HG03565 (cell line): ENCODE results near the gene KRTAP10-9.
"Not testable (repeated sequence)": the region's sequence is repeated elsewhere in the genome, so short reads cannot be mapped to it uniquely, and the experiment has no call there.

Experiments
- ATAC-seq: cut with Tn5 transposase; IDR thresholded peaks from one replicate; pipeline ENCODE4 v1.9.1; 2021; ENCODE audit warnings: mild to moderate bottlenecking, moderate library complexity; ENCODE audit not compliant: unreplicated experiment

The KRTAP10-9 gene

GRCh38 chr21:44638506-44639330 lies 11.8 kb downstream of the KRTAP10-9 start:
- not testable (repeated sequence) for ATAC-seq

- ATAC-seq = no peak
These were observed 12.4 kb downstream of the KRTAP10-9 start for GRCh38 chr21:44639331-44639655.

- ATAC-seq = no peak
These were observed 13.9 kb downstream of the KRTAP10-9 start for GRCh38 chr21:44640761-44641160.

GRCh38 chr21:44643741-44644310 lies 16.9 kb downstream of the KRTAP10-9 start:
- ATAC-seq = no peak

- ATAC-seq = no peak
These were observed 18.0 kb downstream of the KRTAP10-9 start for GRCh38 chr21:44644878-44645277.

- not testable (repeated sequence) for ATAC-seq
These were observed 19.7 kb downstream of the KRTAP10-9 start, which contains the start of gene KRTAP10-11 for GRCh38 chr21:44646366-44647221. KRTAP10-11 (plus strand) TSS chr21:44646414; CDS start chr21:44646459, 45 bp downstream.

DNA sequence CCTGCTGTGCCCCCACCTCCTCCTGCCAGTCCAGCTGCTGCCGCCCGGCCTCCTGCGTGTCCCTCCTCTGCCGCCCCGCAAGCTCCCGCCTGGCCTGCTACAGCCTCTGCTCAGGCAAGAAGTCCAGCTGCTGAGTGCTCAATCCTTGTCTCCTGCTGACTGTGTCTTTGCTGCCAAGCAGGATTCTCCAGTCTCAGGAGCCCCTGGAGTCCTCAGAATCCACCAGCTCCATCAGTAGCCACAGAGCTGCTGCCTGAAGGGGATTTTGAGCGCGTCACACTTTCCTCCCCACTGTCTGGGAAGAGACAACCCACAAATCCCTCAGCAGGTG lies 20.3 kb downstream of the KRTAP10-9 start:
- ATAC-seq = no peak

- no peak for ATAC-seq
These were observed 21.8 kb downstream of the KRTAP10-9 start for GRCh38 chr21:44648557-44649311.

DNA sequence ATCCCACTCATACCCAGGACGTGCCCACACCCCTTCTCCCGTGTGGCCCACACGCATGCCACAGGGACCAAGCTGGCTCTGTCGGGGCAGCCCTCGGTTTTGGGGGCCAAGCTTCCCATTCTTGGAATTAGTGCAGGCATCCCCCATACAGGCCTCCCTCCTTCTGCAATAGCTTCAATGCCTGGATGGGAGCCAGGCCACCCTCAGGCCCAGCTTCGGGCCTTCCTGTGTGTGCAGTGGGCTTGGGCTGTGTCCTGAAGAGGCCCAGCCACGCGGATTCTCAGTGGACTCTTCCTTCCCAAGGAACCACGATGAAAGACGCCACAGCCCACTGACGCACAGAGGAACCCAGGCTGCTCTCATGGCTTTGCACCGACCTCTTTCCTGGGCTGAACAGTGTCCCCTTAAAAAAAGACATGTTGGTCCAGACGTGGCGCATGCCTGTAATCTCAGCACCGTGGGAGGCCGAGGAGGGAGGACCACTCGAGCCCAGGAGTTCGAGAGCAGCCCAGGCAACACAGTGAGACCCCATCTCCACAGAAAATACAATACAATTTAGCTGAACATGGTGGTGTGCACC lies 22.7 kb downstream of the KRTAP10-9 start:
- ATAC-seq = no peak

- no peak for ATAC-seq
These were observed 23.5 kb downstream of the KRTAP10-9 start for GRCh38 chr21:44650265-44650972.

DNA sequence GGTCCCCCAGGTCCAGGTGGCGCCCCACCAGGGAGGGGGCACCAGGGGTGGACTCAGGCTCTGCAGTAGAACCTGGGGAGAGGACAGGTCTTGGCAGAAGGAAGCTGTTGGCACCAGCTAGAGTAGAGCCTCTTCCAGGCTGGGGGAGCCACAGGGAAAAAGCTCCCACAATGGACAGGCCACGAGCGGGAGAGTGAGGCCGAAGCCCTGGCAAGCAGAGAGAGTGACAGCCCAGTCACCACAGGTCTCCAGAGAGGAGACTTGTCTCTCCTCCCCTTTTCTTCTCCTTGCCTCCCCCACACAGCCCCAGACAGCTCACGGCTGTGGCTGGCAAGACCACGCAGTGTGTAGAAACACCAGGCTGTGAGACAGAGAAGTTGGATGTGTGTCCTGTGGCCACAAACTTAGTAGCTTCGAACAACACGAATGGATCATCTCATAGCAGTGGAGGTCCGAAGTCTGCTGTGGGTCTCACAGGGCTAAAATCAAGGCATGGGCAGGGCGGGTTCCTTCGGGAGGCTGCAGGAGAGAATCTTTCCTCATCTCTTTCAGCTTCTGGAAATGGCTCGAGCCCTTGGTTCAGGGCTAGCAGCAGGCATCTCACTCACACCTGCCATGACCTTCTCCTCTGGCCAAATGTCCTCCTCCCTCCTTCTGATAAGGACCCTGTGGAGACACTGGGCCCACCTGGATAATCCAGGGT lies 24.2 kb downstream of the KRTAP10-9 start:
- no peak for ATAC-seq

- no peak for ATAC-seq
These were observed 26.2 kb downstream of the KRTAP10-9 start for GRCh38 chr21:44653123-44653522.

GRCh38 chr21:44653656-44654575 lies 27.0 kb downstream of the KRTAP10-9 start:
- ATAC-seq = no peak

DNA sequence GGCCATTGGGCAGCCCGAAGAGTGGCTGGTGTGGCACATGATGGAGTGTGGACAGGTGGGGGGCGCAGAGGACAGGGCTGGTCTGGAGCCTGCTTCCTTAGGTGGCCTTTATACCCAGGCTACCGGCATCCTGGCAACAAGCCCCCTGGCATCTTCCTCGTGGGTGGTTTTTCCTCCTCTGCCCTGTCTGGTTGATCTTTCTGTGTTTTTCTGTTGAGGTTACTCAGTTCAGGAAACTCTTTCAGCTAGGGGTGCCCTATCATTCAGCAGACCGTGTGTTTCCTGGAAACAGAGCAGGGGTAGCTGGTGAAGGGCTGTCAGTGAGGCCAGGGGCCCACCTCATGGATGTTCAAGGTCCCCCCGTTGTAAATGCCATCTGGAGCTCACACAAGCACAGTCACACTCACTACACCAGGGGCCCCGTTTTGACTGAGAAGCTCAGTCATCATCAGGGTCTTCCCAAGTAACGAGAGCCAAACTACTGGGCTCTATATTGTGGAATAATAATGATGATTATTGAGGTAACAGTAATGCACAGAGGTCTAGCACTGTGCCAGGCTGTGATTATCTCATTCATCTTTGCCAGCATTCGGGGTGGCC lies 27.8 kb downstream of the KRTAP10-9 start, which contains the start of gene KRTAP12-4:
Gene KRTAP12-4 (minus strand): TSS at position 84 of the 600 bp plus-strand sequence. CDS start 45 bp downstream, at position 39.
- no peak for ATAC-seq

- ATAC-seq = no peak
These were observed 30.0 kb downstream of the KRTAP10-9 start for GRCh38 chr21:44656868-44657267.

DNA sequence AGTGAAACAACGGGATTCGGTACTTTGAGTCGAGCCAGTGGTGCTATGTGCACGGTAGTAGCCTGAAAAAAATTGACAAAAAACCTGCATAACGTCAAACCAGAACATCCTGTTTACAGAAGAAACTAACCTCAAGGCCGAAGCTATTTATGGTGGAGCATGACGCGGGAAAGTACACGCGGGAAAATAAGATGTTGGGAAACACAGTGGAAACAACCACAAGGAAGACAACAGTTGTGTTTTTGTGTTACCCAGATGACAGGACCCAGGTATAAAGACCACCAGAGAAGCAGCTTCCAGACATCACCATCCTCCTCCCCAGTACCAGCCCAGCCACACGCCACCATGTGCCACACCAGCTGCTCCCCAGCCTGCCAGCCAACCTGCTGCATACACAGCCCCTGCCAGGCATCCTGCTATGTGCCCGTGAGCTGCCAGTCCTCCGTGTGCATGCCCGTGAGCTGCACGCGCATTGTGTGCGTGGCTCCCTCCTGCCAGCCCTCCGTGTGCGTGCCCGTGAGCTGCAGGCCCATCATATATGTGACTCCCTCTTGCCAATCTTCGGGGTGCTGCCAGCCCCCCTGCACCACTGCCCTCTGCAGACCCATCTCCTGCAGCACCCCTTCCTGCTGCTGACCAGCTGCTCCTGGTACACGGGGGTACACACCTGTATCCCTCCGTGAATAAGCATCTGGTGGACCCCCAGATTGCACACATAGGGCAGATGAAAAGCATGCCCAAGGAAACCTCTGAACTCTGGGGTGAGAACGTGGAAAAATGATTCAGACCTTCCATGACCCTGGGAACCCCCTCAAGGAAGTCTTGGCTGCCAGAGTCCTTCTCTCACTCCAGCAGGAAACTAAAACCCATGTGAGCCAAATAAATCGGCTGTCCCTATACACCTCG lies 31.0 kb downstream of the KRTAP10-9 start, which contains the start of gene KRTAP12-3:
Gene KRTAP12-3 (plus strand): TSS at position 298 of the 906 bp plus-strand sequence. CDS start 48 bp downstream, at position 346.
- no peak for ATAC-seq

DNA sequence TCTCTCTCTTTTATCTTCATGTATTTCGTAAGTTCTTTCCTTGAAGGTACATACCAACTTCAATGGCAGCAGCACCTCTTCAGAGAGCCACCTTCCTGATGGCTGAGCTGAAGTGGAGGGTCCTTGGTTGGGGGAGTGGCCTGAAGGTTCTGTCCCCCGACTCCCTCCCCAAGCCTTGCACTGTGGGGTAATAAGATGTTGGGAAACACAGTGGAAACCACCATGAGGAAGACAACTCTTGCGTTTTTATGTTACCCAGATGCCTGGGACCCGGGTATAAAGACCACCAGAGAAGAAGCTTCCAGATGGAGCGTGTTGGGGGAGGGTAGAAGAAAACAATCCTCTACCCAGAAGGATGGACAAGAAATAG lies 31.6 kb downstream of the KRTAP10-9 start:
- ATAC-seq = no peak
